AG20443 (cell line): Measurements from ENCODE around the gene SORT1.
A peak's percentile ranks its signal among the peaks of the same experiment; 100 is the strongest.

Experiments used
- DNase-seq: peaks from one replicate; pipeline ENCODE4 v3.0.0; 2012; ENCODE audit warnings: low spot score, mixed read lengths

The SORT1 gene

GRCh38 chr1:109397581-109398342, at the start of gene SORT1:
Gene SORT1 (minus strand): TSS chr1:109397918. CDS start chr1:109397892, 26 bp downstream.
- DNase-seq: peak; percentile 93

- DNase-seq: peak; percentile 45
Measured at GRCh38 chr1:109445949-109446695, 48.4 kb upstream of the SORT1 start.

- no peak for DNase-seq
Measured at GRCh38 chr1:109444346-109444745, 46.6 kb upstream of the SORT1 start.

GRCh38 chr1:109443476-109443875, 45.8 kb upstream of the SORT1 start:
- DNase-seq: no peak

GRCh38 chr1:109441069-109441468, 43.4 kb upstream of the SORT1 start:
- no peak for DNase-seq

- peak; percentile 77 for DNase-seq
Measured at GRCh38 chr1:109438798-109439297, 41.1 kb upstream of the SORT1 start.

- no peak for DNase-seq
Measured at GRCh38 chr1:109434484-109434883, 36.8 kb upstream of the SORT1 start.

- DNase-seq: no peak
Measured at GRCh38 chr1:109433322-109433721, 35.6 kb upstream of the SORT1 start.

GRCh38 chr1:109432336-109432735, 34.6 kb upstream of the SORT1 start:
- peak; percentile 63 for DNase-seq

GRCh38 chr1:109427171-109427467, 29.4 kb upstream of the SORT1 start:
- DNase-seq: no peak

GRCh38 chr1:109426281-109427170, 28.8 kb upstream of the SORT1 start, which contains the start of gene PSMA5:
Gene PSMA5 (minus strand): TSS chr1:109426448. CDS start chr1:109426330, 118 bp downstream.
- DNase-seq: peak; percentile 96

GRCh38 chr1:109425391-109426280, 27.9 kb upstream of the SORT1 start:
- DNase-seq: peak; percentile 56

GRCh38 chr1:109423498-109423897, 25.8 kb upstream of the SORT1 start:
- DNase-seq: no peak

- DNase-seq: no peak
Measured at GRCh38 chr1:109412551-109412950, 14.8 kb upstream of the SORT1 start.

- DNase-seq: no peak
Measured at GRCh38 chr1:109404838-109405237, 7.1 kb upstream of the SORT1 start.

GRCh38 chr1:109402025-109402424, 4.3 kb upstream of the SORT1 start:
- DNase-seq: no peak

- no peak for DNase-seq
Measured at GRCh38 chr1:109400035-109400655, 2.4 kb upstream of the SORT1 start.

- peak; percentile 37 for DNase-seq
Measured at GRCh38 chr1:109399326-109399957, 1.7 kb upstream of the SORT1 start.

- no peak for DNase-seq
Measured at GRCh38 chr1:109398343-109399225, 866 bp upstream of the SORT1 start.
